ENCODE measurements around the gene OLFML3. TPM values are rescaled to one million over a fixed set of nuclear protein-coding genes. Genes with fewer than 3 reads are reported as not detected.

Gene OLFML3
- total and polyA plus RNA-seq, 2 donors (not counting 3 experiments of a cell fraction or from before 2014, with no cell fraction given), result 3.4 to 3.9 TPM

GRCh38 chr1:113987259-113987658 is 8.0 kb downstream of the OLFML3 start:
- DNase-seq (ENCODE audit: low read depth, low spot score), result no peak
- Histone ChIP-seq H3K36me3 (ENCODE audit: control insufficient read depth in 2 of 2, extremely low read depth in 1 of 2, insufficient read depth in 2 of 2, low read length in 2 of 2) (no peaks in the 10 kb centered on the region), H3K9ac (replicated peaks; ENCODE audit: extremely low read depth, insufficient read depth, low read length) (no peak overlapping the region), H3K79me2 (ENCODE audit: control insufficient read depth, insufficient read depth, low read length) (no peaks in the 10 kb centered on the region), H3K27me3 (ENCODE audit: control insufficient read depth in 2 of 2, insufficient read depth in 2 of 2, low read length in 2 of 2) (peaks cover 0 to 2% of the 10 kb centered on the region in 2 experiments), H3K9me1 (replicated peaks; ENCODE audit: control insufficient read depth, extremely low read depth, insufficient read depth, low read length) (no peaks in the 10 kb centered on the region), H3K4me1 (ENCODE audit: control insufficient read depth, extremely low read depth, insufficient read depth, low read length) (peaks cover 16% of the 10 kb centered on the region), H3K27ac (ENCODE audit: insufficient read depth, low read depth, low read length) (no peak overlapping the region), H3K4me3 (replicated peaks in 1 of 3; ENCODE audit: insufficient read depth in 1 of 3, low read depth in 1 of 3, low read length in 3 of 3) (no peak overlapping the region), H3K4me2 (ENCODE audit: insufficient read depth, low read length) (no peak overlapping the region), H4K20me1 (replicated peaks; ENCODE audit: control insufficient read depth, extremely low read depth, insufficient read depth, low read length) (no peaks in the 10 kb centered on the region), H2AFZ (ENCODE audit: low read depth, low read length) (no peak overlapping the region), H3K9me3 (replicated peaks; ENCODE audit: control insufficient read depth, insufficient read depth, low read length) (no peaks in the 10 kb centered on the region)
- TF ChIP-seq MAX (IDR thresholded peaks at IDR 0.05; ENCODE audit: insufficient read depth, insufficient read length) (no peak), POLR2A (IDR thresholded peaks at IDR 0.05; ENCODE audit: low read depth, low read length) (no peak), FOS (IDR thresholded peaks at IDR 0.05; ENCODE audit: borderline replicate concordance, insufficient read depth, low read length) (no peak), POLR2AphosphoS5 (IDR thresholded peaks at IDR 0.05; ENCODE audit: insufficient read depth, low read depth, low read length) (no peak), CTCF (IDR thresholded peaks at IDR 0.05; ENCODE audit: extremely low read depth in 1 of 2, insufficient read depth in 1 of 2, low read depth in 1 of 2, low read length in 2 of 2) (no peak), MYC (IDR thresholded peaks at IDR 0.05; ENCODE audit: low read depth, low read length) (no peak), EZH2 (IDR thresholded peaks at IDR 0.05; ENCODE audit: borderline replicate concordance, low read depth, low read length, severe bottlenecking) (no peak), GATA2 (IDR thresholded peaks at IDR 0.05; ENCODE audit: insufficient read depth, insufficient read length, low read depth, low read length) (no peak), JUN (IDR thresholded peaks at IDR 0.05; ENCODE audit: borderline replicate concordance, insufficient read depth, insufficient read length, low read depth) (no peak)
- no TSS peak for BruUV-seq (replicated peaks)
- ChIA-PET CTCF (interaction anchor here (1.5 kb wide), 1 partner anchor 296 kb away, joined by 6 read pairs; no protein-coding TSS in a partner anchor), POLR2A (no interaction called here)
- intact Hi-C loops (cut with micrococcal nuclease) (no loop called here), dilution Hi-C loops (cut with MboI; ENCODE audit: extremely low pct_ligation_motif_present, low sequenced_read_pairs) (no loop called here)
- no peak for FAIRE-seq
